HL-60/S4 treated with phorbol 12-myristate 13-acetate at 8.2 ng/mL for 4 days and 3 days (cell line): ENCODE results near the gene FAM186B.

Experiments used
- in situ Hi-C: fragments of 300-500 bp; cut with MboI; formaldehyde crosslinking; loops from 2 replicates; pipeline ENCODE4 v1.15.0; 2022; ENCODE audit warnings: low sequenced_read_pairs

FAM186B gene

GRCh38 chr12:49539406-49540228 is 65.8 kb downstream of the FAM186B start:
- in situ Hi-C loops: no loop called here

- in situ Hi-C loops: no loop called here
Measured at GRCh38 chr12:49538510-49539403, 66.7 kb downstream of the FAM186B start, which contains the start of gene KCNH3. Gene KCNH3 (plus strand): TSS chr12:49539030. CDS start chr12:49539417, 387 bp downstream.

- in situ Hi-C loops: no loop called here
Measured at GRCh38 chr12:49537752-49538509, 67.5 kb downstream of the FAM186B start.
